Measurements from ENCODE around the gene PTRH1. TPM values are rescaled to one million over a fixed set of nuclear protein-coding genes. Genes with fewer than 3 reads are reported as not detected.
A peak's percentile ranks its signal among the peaks of the same experiment; 100 is the strongest.

PTRH1 gene
- total and polyA plus RNA-seq, 2 of the 13 experiments (the other 11 are each of a cell fraction or from before 2014, with no cell fraction given), result 4.0 to 10.4 TPM

GRCh38 chr9:127664678-127665507 lies 50.6 kb downstream of the PTRH1 start (continued):
- no peak for TF ChIP-seq ZC3H13 (CRISPR knock-in tag; IDR thresholded peaks at IDR 0.05)
- TF ChIP-seq ZBTB3 (CRISPR knock-in tag; IDR thresholded peaks at IDR 0.05; ENCODE audit: borderline replicate concordance, low read depth), result no peak
- TF ChIP-seq RBFOX2 (IDR thresholded peaks at IDR 0.05; ENCODE audit: low read depth, low read length), result no peak
- no peak for TF ChIP-seq ZNF441 (CRISPR knock-in tag; IDR thresholded peaks at IDR 0.05; ENCODE audit: borderline replicate concordance)
- TF ChIP-seq, protein P1, sequence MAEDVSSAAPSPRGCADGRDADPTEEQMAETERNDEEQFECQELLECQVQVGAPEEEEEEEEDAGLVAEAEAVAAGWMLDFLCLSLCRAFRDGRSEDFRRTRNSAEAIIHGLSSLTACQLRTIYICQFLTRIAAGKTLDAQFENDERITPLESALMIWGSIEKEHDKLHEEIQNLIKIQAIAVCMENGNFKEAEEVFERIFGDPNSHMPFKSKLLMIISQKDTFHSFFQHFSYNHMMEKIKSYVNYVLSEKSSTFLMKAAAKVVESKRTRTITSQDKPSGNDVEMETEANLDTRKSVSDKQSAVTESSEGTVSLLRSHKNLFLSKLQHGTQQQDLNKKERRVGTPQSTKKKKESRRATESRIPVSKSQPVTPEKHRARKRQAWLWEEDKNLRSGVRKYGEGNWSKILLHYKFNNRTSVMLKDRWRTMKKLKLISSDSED (CRISPR knock-in tag; IDR thresholded peaks at IDR 0.05), result no peak
- no peak for TF ChIP-seq NFE2L2 (IDR thresholded peaks at IDR 0.05; ENCODE audit: low read length)
- TF ChIP-seq, protein P2, sequence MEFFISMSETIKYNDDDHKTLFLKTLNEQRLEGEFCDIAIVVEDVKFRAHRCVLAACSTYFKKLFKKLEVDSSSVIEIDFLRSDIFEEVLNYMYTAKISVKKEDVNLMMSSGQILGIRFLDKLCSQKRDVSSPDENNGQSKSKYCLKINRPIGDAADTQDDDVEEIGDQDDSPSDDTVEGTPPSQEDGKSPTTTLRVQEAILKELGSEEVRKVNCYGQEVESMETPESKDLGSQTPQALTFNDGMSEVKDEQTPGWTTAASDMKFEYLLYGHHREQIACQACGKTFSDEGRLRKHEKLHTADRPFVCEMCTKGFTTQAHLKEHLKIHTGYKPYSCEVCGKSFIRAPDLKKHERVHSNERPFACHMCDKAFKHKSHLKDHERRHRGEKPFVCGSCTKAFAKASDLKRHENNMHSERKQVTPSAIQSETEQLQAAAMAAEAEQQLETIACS (CRISPR knock-in tag; IDR thresholded peaks at IDR 0.05), result no peak
- no peak for TF ChIP-seq ZNF674 (CRISPR knock-in tag; IDR thresholded peaks at IDR 0.05; ENCODE audit: low read depth)
- TF ChIP-seq AGO1 (IDR thresholded peaks at IDR 0.05; ENCODE audit: low read depth, low read length, poor library complexity, severe bottlenecking), result no peak
- no peak for TF ChIP-seq MAFF (IDR thresholded peaks at IDR 0.05; ENCODE audit: low read depth, low read length)
- TF ChIP-seq, protein P3, sequence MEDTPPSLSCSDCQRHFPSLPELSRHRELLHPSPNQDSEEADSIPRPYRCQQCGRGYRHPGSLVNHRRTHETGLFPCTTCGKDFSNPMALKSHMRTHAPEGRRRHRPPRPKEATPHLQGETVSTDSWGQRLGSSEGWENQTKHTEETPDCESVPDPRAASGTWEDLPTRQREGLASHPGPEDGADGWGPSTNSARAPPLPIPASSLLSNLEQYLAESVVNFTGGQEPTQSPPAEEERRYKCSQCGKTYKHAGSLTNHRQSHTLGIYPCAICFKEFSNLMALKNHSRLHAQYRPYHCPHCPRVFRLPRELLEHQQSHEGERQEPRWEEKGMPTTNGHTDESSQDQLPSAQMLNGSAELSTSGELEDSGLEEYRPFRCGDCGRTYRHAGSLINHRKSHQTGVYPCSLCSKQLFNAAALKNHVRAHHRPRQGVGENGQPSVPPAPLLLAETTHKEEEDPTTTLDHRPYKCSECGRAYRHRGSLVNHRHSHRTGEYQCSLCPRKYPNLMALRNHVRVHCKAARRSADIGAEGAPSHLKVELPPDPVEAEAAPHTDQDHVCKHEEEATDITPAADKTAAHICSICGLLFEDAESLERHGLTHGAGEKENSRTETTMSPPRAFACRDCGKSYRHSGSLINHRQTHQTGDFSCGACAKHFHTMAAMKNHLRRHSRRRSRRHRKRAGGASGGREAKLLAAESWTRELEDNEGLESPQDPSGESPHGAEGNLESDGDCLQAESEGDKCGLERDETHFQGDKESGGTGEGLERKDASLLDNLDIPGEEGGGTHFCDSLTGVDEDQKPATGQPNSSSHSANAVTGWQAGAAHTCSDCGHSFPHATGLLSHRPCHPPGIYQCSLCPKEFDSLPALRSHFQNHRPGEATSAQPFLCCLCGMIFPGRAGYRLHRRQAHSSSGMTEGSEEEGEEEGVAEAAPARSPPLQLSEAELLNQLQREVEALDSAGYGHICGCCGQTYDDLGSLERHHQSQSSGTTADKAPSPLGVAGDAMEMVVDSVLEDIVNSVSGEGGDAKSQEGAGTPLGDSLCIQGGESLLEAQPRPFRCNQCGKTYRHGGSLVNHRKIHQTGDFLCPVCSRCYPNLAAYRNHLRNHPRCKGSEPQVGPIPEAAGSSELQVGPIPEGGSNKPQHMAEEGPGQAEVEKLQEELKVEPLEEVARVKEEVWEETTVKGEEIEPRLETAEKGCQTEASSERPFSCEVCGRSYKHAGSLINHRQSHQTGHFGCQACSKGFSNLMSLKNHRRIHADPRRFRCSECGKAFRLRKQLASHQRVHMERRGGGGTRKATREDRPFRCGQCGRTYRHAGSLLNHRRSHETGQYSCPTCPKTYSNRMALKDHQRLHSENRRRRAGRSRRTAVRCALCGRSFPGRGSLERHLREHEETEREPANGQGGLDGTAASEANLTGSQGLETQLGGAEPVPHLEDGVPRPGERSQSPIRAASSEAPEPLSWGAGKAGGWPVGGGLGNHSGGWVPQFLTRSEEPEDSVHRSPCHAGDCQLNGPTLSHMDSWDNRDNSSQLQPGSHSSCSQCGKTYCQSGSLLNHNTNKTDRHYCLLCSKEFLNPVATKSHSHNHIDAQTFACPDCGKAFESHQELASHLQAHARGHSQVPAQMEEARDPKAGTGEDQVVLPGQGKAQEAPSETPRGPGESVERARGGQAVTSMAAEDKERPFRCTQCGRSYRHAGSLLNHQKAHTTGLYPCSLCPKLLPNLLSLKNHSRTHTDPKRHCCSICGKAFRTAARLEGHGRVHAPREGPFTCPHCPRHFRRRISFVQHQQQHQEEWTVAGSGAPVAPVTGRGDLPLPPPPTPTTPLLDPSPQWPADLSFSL (CRISPR knock-in tag; IDR thresholded peaks at IDR 0.05), result no peak
- no peak for TF ChIP-seq ZNF782 (CRISPR knock-in tag; IDR thresholded peaks at IDR 0.05; ENCODE audit: borderline replicate concordance)
- no peak for TF ChIP-seq NFYB (CRISPR knock-in tag; IDR thresholded peaks at IDR 0.05)
- TF ChIP-seq ATF7 (IDR thresholded peaks at IDR 0.05), result no peak
- no peak for TF ChIP-seq ATF7 (CRISPR knock-in tag; IDR thresholded peaks at IDR 0.05)
- TF ChIP-seq, protein P4, sequence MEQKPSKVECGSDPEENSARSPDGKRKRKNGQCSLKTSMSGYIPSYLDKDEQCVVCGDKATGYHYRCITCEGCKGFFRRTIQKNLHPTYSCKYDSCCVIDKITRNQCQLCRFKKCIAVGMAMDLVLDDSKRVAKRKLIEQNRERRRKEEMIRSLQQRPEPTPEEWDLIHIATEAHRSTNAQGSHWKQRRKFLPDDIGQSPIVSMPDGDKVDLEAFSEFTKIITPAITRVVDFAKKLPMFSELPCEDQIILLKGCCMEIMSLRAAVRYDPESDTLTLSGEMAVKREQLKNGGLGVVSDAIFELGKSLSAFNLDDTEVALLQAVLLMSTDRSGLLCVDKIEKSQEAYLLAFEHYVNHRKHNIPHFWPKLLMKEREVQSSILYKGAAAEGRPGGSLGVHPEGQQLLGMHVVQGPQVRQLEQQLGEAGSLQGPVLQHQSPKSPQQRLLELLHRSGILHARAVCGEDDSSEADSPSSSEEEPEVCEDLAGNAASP (CRISPR knock-in tag; IDR thresholded peaks at IDR 0.05; ENCODE audit: borderline replicate concordance), result 0 out of 2 replicates have a peak, but pooled peaks have one; percentile 13
- no peak for TF ChIP-seq ZNF20 (CRISPR knock-in tag; IDR thresholded peaks at IDR 0.05)
- no peak for TF ChIP-seq ZFP36 (IDR thresholded peaks at IDR 0.05; ENCODE audit: borderline replicate concordance, low read depth, low read length, partially characterized antibody)
